T-helper 17 cell (primary cell): ENCODE measurements around the gene BFSP1. TPM values are rescaled to one million over a fixed set of nuclear protein-coding genes. Genes with fewer than 3 reads are reported as not detected.

Source experiments
- ATAC-seq: fragments of 150-1000 bp; cut with Tn5 transposase; 2 replicates; pipeline ENCODE4 v1.10.0; 2021; ENCODE audit warnings: mild to moderate bottlenecking, moderate library complexity
- DNase-seq, 3 donors: peaks; one replicate each; pipeline versions ENCODE4 v3.0.0 to v3.0.0-alpha.2; 2020 to 2021
- H3K9me3 ChIP-seq: one replicate; pipeline ENCODE4 v1.7.0; 2013; ENCODE audit warnings: low read length, mild to moderate bottlenecking; ENCODE audit not compliant: control insufficient read depth, poor library complexity, severe bottlenecking
- H3K27ac Mint-ChIP-seq: one replicate; pipeline ENCODE4 v1.8.0; 2022; ENCODE audit warnings: mild to moderate bottlenecking, moderate library complexity, mixed read lengths
- H3K27me3 Mint-ChIP-seq: one replicate; pipeline ENCODE4 v1.8.0; 2022; ENCODE audit warnings: mixed read lengths
- H3K36me3 Mint-ChIP-seq: one replicate; pipeline ENCODE4 v1.8.0; 2022; ENCODE audit warnings: low read depth, mixed read lengths
- H3K4me1 Mint-ChIP-seq: one replicate; pipeline ENCODE4 v1.8.0; 2022; ENCODE audit warnings: mild to moderate bottlenecking, mixed read lengths
- H3K4me3 Mint-ChIP-seq: one replicate; pipeline ENCODE4 v1.8.0; 2022; ENCODE audit warnings: mild to moderate bottlenecking, moderate library complexity, mixed read lengths
- total RNA-seq, 4 donors: library from RNA in 2 of 4; stranded (reverse) in 2 of 4; gene quantifications; one replicate each; pipeline ENCODE4 v1.2.3 and lab custom pipeline; 2022 to 2026

BFSP1 gene
- total RNA-seq, 2 donors from 2014 or later: 0.21 to 1.0 TPM

DNA sequence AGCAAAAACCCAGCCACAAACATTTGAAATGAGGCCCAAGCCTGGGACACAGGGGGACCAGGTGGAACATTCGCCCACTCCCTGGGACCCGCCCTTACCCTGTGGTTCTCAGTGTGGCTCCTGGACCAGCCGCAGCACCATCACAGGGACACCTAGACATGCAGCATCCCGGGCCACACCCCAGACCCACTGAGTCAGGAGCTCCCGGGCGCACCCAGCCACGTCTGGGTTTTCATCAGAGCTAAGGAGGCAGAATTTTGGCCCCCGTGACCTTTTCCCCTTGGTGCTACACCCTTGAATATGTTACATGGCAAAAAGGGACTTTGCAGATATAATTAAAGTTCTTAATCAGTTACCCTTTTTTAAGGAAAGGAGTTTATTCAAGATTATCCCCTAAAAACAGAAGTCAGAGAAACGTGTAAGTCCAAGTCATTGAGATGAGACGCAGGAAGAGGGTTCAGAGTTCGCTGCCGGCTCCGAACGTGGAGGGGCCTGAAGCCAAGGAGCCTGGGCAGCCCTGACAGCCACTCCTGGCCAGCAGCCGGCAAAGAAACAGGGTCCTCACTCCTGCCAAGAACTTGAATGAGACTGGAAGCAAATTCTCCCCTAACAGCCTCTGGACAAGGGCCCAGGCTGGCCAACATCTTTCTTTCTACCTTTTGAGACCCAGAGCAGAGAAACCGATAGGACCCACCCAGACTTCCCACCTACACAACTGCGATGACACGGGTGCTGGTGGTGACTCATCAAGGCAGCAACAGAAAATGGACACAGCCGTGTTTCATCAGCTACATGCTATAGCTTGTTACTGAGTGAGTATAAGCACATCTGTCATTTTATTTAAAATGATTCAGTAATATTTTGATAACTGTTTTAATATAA lies 25.3 kb downstream of the BFSP1 start:
- no peaks in the 10 kb centered on the region for H3K27me3 Mint-ChIP-seq
- peak overlapping the region; percentile 86 for H3K27ac Mint-ChIP-seq
- DNase-seq (no peak), ATAC-seq (no peak)
- H3K9me3 ChIP-seq: no peaks in the 10 kb centered on the region
- H3K4me3 Mint-ChIP-seq: peak overlapping the region; percentile 90
- peaks cover 31% of the 10 kb centered on the region for H3K4me1 Mint-ChIP-seq
- H3K36me3 Mint-ChIP-seq: no peaks in the 10 kb centered on the region

DNA sequence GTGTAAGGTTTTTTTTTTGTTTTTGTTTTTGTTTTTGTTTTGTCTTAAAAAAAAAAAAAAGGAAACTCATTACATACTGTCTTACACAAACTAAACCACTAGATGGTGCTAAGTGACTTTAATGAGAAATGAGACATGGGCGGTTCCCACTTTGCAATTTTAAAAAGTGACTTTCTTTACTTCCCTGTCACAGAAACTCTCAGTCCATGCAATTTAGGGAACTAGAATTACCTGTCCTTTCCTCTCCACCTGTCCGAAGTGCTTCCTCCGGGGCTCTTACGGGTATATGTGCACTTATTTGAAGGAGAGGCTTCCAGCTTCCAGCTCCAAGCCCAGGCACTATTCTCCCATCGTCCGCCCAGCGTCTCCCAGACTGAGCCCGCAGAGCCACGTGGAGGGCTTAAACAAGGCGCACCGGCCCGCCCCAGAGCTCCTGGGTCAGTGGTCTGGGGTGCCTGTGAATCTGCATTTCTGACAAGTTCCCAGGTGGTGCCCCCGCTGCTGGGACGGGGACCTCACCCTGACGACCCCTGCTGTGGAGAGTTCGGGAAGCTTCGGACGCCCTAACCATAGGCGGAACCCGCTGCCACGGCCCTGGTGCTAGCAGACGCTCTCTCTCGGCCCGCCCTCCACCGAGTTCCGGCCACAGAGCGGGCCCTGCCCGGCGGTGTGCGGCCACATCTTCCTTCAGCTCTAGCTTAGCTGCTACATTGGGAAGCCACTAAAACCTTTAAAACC lies 26.1 kb downstream of the BFSP1 start:
- Mint-ChIP-seq H3K27ac (peak overlapping the region; percentile 86), H3K4me1 (peaks cover 28% of the 10 kb centered on the region), H3K4me3 (peak overlapping the region; percentile 90), H3K27me3 (no peaks in the 10 kb centered on the region), H3K36me3 (no peaks in the 10 kb centered on the region)
- DNase-seq: peak in 2 of 3 donors; percentile 21 to 31
- H3K9me3 ChIP-seq: no peaks in the 10 kb centered on the region
- ATAC-seq: peak; percentile 79

DNA sequence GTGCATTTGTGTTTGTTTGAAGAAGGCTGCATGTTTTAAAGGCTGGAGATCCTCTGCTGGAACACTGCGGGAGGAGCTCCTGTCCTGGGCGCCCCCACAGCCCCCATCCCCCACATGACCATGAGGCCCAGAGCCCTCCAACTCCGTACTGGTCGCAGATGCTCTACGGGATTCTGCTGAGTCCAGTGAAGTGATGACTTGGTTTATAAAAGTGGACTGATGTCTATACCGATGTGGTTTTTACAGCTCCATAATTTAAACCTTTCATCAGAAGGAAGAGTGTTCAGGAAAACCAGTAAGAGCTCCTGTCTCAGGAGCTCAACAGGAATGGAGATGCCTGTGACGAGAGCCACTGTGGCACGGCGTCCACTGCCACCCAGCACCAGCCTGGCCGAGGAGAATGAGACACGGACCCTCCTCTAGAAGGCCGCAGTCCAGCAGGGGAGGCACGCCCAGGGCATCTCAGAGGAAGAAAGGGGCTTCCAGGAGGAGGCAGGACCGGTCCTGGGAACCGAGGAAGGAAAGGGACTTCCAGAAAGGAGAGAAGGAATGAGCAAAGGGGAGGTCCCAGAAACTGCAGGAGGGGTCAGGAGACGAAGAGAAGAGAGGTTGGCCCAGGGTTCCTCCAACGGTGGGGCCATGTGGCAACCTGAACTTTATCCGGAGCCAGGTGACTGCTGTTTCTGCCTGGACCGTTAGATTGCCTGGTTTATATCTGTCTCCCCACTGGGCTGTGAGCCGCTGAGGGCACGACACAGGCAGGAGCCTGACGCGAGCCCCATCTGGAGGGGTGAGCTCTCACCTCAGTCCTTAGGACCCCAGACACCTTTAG lies 26.9 kb downstream of the BFSP1 start:
- H3K4me3 Mint-ChIP-seq: peak overlapping the region; percentile 90
- H3K36me3 Mint-ChIP-seq: no peaks in the 10 kb centered on the region
- H3K9me3 ChIP-seq: no peaks in the 10 kb centered on the region
- ATAC-seq: peak; percentile 40
- H3K27ac Mint-ChIP-seq: peak overlapping the region; percentile 86
- no peaks in the 10 kb centered on the region for H3K27me3 Mint-ChIP-seq
- no peak for DNase-seq
- H3K4me1 Mint-ChIP-seq: peaks cover 26% of the 10 kb centered on the region

DNA sequence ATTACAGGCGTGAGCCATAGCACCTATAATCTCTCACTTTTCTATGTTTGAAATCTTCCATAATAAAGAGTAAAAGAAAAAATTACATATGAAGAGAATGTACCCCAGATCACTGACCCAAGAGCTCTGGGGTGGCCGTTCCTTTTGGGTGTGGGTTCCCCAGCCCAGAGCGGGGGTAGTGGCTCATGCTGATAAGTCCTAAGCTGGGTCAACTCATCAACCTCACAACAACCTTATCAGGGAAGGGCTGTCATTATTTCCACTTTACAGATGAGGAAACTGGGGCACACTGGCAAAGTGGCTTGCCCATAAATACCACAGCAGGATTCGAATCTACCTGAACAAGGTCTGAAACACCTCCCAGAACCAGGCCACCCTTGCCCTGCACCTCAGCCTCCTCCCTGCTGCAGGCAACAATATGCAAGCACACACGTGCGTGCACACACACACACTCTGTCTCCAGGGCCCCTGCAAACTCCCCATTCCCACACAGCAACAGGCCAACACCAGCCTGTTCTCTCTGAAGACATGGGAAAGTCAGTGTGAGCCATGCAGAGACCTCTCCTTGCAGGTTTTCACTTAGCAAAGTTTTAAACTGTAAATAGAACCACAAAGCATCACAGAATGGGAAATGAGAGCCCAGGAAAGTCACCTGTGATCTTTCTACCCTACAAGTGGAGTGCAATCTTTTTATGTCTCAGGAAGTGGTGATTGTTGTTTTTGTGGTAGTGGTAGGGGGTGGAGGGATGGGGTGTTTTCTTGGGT lies 27.7 kb downstream of the BFSP1 start:
- Mint-ChIP-seq H3K4me1 (peaks cover 26% of the 10 kb centered on the region), H3K27me3 (no peaks in the 10 kb centered on the region), H3K4me3 (peak overlapping the region; percentile 57), H3K36me3 (no peaks in the 10 kb centered on the region), H3K27ac (peak overlapping the region; percentile 43)
- DNase-seq (no peak), ATAC-seq (no peak)
- no peaks in the 10 kb centered on the region for H3K9me3 ChIP-seq

DNA sequence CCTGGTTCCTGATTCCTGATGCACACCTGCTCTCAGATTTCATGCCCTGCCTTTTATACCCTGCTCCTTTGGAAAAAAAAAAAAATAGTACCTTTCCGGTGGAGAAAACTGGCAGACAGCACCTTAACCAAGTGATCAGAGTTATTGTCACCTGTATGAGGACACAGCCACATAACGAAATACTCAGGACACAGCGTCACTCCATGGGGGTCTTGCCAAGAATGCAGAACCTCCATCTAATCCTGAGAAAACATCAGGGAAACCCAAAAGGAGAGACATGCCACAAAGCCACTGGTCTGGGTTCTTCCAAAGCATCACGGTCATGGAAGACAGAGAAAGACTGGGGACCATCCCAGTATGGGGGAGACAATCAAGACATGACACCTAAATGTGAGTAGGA lies 29.1 kb downstream of the BFSP1 start:
- H3K9me3 ChIP-seq: no peaks in the 10 kb centered on the region
- no peak for DNase-seq
- no peak for ATAC-seq
- Mint-ChIP-seq H3K27me3 (no peaks in the 10 kb centered on the region), H3K27ac (no peak overlapping the region), H3K36me3 (no peaks in the 10 kb centered on the region), H3K4me1 (peaks cover 22% of the 10 kb centered on the region), H3K4me3 (no peak overlapping the region)

DNA sequence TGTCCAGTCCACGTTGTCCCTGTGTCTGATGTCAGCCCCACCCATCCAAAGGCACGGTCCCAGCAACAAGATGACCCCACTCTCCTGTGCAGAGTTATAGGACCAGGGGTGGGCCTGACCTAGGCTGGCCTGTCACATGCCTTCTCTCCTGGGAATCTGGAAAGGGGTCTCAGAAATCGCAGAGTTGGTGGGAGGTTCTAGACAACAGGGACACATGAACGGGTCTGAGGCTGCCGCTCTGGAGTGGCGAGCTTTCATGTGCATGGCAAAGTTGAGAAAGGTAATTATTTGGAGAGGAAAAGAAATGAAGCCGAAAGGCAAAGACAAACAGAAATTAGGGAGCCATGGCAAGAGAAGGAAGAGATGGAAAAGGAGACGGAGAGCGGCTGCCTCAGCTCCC lies 29.5 kb downstream of the BFSP1 start:
- no peak overlapping the region for H3K4me3 Mint-ChIP-seq
- no peak overlapping the region for H3K27ac Mint-ChIP-seq
- H3K4me1 Mint-ChIP-seq: peaks cover 21% of the 10 kb centered on the region
- H3K27me3 Mint-ChIP-seq: no peaks in the 10 kb centered on the region
- ATAC-seq: no peak
- H3K9me3 ChIP-seq: no peaks in the 10 kb centered on the region
- no peak for DNase-seq
- no peaks in the 10 kb centered on the region for H3K36me3 Mint-ChIP-seq

DNA sequence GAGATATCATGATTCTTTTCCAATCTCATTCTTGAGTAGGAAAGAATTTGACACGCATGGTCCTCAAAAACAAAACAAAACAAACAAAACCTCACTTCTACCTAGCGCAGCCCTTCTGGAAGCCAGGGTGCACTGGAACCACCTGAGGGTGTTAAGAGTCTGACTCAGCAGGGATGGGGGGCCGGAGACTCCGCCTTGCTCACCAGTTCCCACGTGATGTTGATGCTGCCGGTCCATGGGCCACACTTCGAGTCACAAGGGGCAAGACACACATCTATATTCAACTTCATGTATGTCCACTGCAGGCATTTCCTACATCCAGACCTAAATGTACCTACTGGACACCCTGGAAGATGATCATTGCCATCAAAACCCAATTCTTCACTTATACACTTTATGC lies 30.4 kb downstream of the BFSP1 start:
- DNase-seq: no peak
- no peaks in the 10 kb centered on the region for H3K9me3 ChIP-seq

DNA sequence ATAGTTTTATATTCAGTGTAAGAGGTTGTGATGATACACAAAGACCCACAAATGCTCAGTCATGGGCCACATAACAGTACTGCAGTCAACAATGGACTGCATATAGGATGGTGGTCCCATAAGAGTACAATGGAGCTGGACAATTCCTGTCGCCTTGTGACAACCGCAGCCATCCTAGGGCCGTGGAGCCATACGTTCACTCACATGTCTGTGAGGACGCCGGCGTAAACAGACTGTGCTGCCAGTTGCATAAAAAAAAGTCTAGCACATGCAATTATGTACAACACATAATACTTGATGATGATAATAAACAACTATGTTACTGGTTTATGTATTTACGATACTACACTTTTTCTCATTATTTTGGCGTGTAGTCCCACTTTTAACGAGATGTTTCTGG lies 30.9 kb downstream of the BFSP1 start:
- H3K9me3 ChIP-seq: no peaks in the 10 kb centered on the region
- Mint-ChIP-seq H3K27me3 (no peaks in the 10 kb centered on the region), H3K27ac (no peak overlapping the region), H3K4me3 (no peak overlapping the region), H3K4me1 (peaks cover 10% of the 10 kb centered on the region), H3K36me3 (no peaks in the 10 kb centered on the region)
- no peak for ATAC-seq
- no peak for DNase-seq

More for the DNA sequence above, 30.4 kb downstream of the BFSP1 start:
- Mint-ChIP-seq H3K4me1 (peaks cover 16% of the 10 kb centered on the region), H3K4me3 (no peak overlapping the region), H3K36me3 (no peaks in the 10 kb centered on the region), H3K27ac (no peak overlapping the region), H3K27me3 (no peaks in the 10 kb centered on the region)
- ATAC-seq: no peak

DNA sequence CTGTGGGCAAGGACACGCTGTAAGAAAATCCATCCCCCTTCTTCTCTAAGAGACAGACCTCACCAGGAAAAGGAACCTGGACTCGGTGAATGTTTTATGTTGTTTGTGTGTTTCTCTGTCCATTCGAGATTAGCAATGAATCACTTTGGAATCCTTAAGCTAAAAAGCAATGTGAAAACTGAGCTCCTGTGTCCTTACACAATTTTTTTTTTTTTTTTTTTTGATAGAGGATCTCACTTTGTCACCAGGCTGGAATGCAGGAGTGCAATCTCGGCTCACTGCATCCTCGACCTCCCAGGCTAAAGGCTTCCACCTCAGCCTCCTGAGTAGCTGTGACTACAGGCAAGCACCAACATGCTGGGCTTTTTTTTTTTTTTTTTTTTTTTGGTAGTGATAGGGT lies 32.1 kb downstream of the BFSP1 start:
- no peaks in the 10 kb centered on the region for H3K9me3 ChIP-seq
- no peaks in the 10 kb centered on the region for H3K27me3 Mint-ChIP-seq

DNA sequence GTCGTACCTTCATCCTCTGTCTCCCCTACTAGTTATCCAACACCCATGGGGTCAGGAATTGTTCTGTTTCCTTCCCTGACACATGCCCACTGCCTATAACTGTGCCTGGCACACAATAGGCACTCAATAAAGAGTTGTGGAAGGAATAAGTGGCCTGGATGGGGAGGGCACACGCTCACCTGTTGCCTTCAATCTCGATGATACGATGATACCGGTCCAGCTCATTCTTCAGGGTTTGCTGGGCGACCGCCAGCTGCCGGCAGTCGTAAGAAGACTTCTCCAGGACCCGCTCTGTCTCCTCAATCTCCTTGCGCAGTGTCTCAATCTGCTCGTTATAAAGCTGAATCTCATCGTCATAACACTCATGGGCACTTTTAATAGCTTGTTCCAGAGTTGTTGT lies 32.5 kb downstream of the BFSP1 start:
- DNase-seq (no peak), ATAC-seq (no peak)
- Mint-ChIP-seq H3K36me3 (no peaks in the 10 kb centered on the region), H3K27ac (no peak overlapping the region), H3K4me3 (no peak overlapping the region), H3K27me3 (no peaks in the 10 kb centered on the region), H3K4me1 (peaks cover 4% of the 10 kb centered on the region)
- no peaks in the 10 kb centered on the region for H3K9me3 ChIP-seq

More for the DNA sequence above, 32.1 kb downstream of the BFSP1 start:
- DNase-seq (no peak), ATAC-seq (no peak)
- peaks cover 5% of the 10 kb centered on the region for H3K4me1 Mint-ChIP-seq
- no peaks in the 10 kb centered on the region for H3K36me3 Mint-ChIP-seq
- no peak overlapping the region for H3K27ac Mint-ChIP-seq
- no peak overlapping the region for H3K4me3 Mint-ChIP-seq

DNA sequence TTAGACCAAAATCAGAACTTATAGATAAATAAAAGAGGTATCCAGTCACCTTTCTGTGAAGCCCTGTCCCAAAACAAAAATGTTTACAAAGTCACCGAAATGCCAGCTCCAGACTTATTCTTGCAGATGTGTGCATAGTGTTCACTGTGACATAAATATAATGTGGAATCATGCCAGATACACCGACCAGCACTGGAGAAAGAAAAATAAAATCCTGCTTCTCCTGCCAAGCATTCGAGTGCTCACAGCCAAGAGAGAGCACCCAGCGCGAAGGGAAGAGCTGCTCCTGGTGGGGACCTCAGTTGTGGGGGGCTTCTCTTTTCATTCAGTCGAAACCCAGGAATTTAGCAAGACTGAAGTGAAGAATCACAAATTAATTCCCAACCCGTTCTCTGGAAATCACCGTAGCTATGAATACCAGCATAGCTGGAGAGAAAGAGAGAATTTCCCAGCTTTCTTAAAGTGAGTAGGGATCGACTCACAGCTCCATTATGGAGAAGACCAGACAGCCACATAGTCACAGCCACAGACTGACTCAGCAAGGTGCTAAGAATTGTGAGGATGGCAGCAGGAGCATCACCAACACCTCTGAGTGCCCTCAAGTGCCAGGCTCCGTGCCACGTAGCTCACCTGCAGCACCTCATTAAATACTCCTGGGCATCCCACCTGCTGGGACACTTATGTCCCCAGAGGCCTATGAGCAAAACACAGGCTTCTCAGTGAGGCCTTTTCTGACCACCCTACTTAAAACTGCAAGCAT lies 33.2 kb downstream of the BFSP1 start:
- H3K4me1 Mint-ChIP-seq: no peaks in the 10 kb centered on the region
- ATAC-seq (no peak), DNase-seq (no peak)
- no peaks in the 10 kb centered on the region for H3K9me3 ChIP-seq
- no peak overlapping the region for H3K4me3 Mint-ChIP-seq
- H3K27me3 Mint-ChIP-seq: no peaks in the 10 kb centered on the region
- H3K27ac Mint-ChIP-seq: no peak overlapping the region
- no peaks in the 10 kb centered on the region for H3K36me3 Mint-ChIP-seq

DNA sequence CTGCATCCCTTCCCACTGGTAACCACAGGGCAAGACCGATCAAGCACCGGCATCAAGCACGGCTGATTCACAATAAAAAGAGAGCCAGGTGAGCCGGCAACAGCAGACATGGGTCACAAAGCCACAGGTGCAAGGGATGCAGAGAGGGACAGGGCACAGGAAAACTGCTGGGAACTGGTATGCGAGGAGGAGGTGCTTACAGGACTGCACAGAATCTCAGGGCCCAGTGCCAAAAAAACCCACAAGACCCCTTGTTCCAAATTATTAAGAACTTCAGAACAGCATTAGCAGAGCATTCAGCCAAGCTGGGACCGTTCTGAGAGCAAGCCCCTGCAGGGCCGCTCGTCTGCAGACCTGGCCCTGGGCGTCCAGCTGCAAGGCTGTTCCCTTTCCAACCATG lies 35.4 kb downstream of the BFSP1 start:
- H3K27me3 Mint-ChIP-seq: peaks cover under 1% of the 10 kb centered on the region
- no peaks in the 10 kb centered on the region for H3K36me3 Mint-ChIP-seq
- H3K4me1 Mint-ChIP-seq: no peaks in the 10 kb centered on the region
- H3K9me3 ChIP-seq: no peaks in the 10 kb centered on the region
- H3K27ac Mint-ChIP-seq: no peak overlapping the region
- DNase-seq (no peak), ATAC-seq (no peak)
- H3K4me3 Mint-ChIP-seq: no peak overlapping the region
